Astrocyte of the spinal cord (primary cell): ENCODE results near the gene PCDHGB6.
"Not testable (repeated sequence)": the region's sequence is repeated elsewhere in the genome, so short reads cannot be mapped to it uniquely, and the experiment has no call there.

ENCODE experiments used
- DNase-seq: peaks from one replicate; pipeline ENCODE4 v3.0.0; 2011; ENCODE audit warnings: low read depth, low spot score
- H3K4me3 ChIP-seq: 2 replicates; pipeline ENCODE4 v1.5.1; 2011; ENCODE audit warnings: low read depth, mild to moderate bottlenecking, low read length, moderate library complexity
- CTCF ChIP-seq: IDR thresholded peaks from 2 replicates; pipeline ENCODE4 v1.5.1; 2012; ENCODE audit warnings: low read depth, mild to moderate bottlenecking, low read length, inconsistent platforms
- in situ Hi-C: cut with HindIII; loops from 2 replicates; pipeline ENCODE4 v1.10.0; 2017; ENCODE audit warnings: low sequenced_read_pairs

The PCDHGB6 gene

GRCh38 chr5:141413540-141414069 is 5.8 kb downstream of the PCDHGB6 start:
- TF ChIP-seq CTCF: no peak
- peak overlapping the region; percentile 43 for H3K4me3 ChIP-seq
- in situ Hi-C loops: no loop called here
- no peak for DNase-seq

GRCh38 chr5:141414548-141415274 is 6.9 kb downstream of the PCDHGB6 start:
- not testable (repeated sequence) for DNase-seq, H3K4me3 ChIP-seq

GRCh38 chr5:141415275-141415618 is 7.4 kb downstream of the PCDHGB6 start:
- H3K4me3 ChIP-seq, in situ Hi-C loops, DNase-seq: not testable (repeated sequence)

More at GRCh38 chr5:141414548-141415274, 6.9 kb downstream of the PCDHGB6 start:
- in situ Hi-C loops: not testable (repeated sequence)

GRCh38 chr5:141417494-141418172 is 9.8 kb downstream of the PCDHGB6 start, which contains the start of gene PCDHGB7:
Gene PCDHGB7, plus strand, starts transcription at chr5:141417677. Its CDS starts 183 bp downstream, at chr5:141417860.
- peak; percentile 84 for TF ChIP-seq CTCF
- DNase-seq: peak; percentile 85
- peak within 1 kb of the TSS; percentile 44 for H3K4me3 ChIP-seq
- in situ Hi-C loops: not testable (repeated sequence)

GRCh38 chr5:141419074-141419880 is 11.5 kb downstream of the PCDHGB6 start:
- in situ Hi-C loops: no loop called here

GRCh38 chr5:141420855-141421488 is 13.2 kb downstream of the PCDHGB6 start, which contains the start of gene PCDHGA11:
Gene PCDHGA11, plus strand, starts transcription at chr5:141421051. Its CDS starts 177 bp downstream, at chr5:141421228.
- in situ Hi-C loops: no loop called here
- DNase-seq: peak; percentile 82

More at GRCh38 chr5:141419074-141419880, 11.5 kb downstream of the PCDHGB6 start:
- H3K4me3 ChIP-seq: no peak overlapping the region
- no peak for TF ChIP-seq CTCF
- no peak for DNase-seq

More at GRCh38 chr5:141420855-141421488, 13.2 kb downstream of the PCDHGB6 start, which contains the start of gene PCDHGA11:
- H3K4me3 ChIP-seq: peak within 1 kb of the TSS; percentile 52
- TF ChIP-seq CTCF: peak; percentile 59
